GM12892 (cell line): Measurements from ENCODE around the gene WDR11.

Experiments used
- POLR2A ChIP-seq: IDR thresholded peaks from 2 replicates; pipeline ENCODE4 v1.6.1; 2011; ENCODE audit warnings: low read depth, low read length, control low read depth
- POLR2AphosphoS5 ChIP-seq: IDR thresholded peaks from 2 replicates; pipeline ENCODE4 v1.6.1; 2011; ENCODE audit warnings: low read depth, low read length, control low read depth

DNA sequence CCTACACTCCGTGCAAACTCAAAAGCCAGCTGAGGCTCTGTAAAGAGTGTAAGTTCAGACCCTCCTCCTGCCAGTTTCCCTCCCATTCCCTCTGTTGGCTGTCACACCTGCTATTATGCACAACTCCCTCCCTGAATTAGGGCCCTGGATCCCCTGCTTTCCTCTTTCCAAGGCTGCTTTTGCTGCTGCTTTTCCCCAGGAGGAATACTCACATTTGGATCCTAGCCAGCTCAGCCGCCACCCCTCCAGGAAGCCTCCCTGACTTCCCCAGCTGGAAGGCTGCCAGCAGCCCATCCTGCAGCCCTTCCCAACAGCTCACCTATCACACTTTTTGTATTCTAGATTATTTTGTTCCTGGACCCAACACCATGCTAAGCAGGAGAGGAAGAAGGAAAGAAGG lies 40.9 kb upstream of the WDR11 start:
- TF ChIP-seq POLR2AphosphoS5: no peak
- no peak for TF ChIP-seq POLR2A
